ENCODE measurements around the gene SYNE2. TPM values are rescaled to one million over a fixed set of nuclear protein-coding genes. Genes with fewer than 3 reads are reported as not detected.

Gene SYNE2
- total RNA-seq, 1 experiment from 2014 or later: 94.2 TPM

- no peak for DNase-seq
- H3K4me1 ChIP-seq (replicated peaks; ENCODE audit: insufficient read depth): no peaks in the 10 kb centered on the region
- no TSS peak for BruUV-seq (replicated peaks)
- H3K4me3 ChIP-seq: no peak overlapping the region
- intact Hi-C loops (cut with micrococcal nuclease; ENCODE audit: unreplicated experiment): loop anchor here (5.0 kb wide), 2 partner anchors 151 to 196 kb away; no protein-coding TSS in a partner anchor
- H3K27me3 ChIP-seq (ENCODE audit: insufficient read depth, low read depth): no peaks in the 10 kb centered on the region
- CTCF ChIA-PET: no interaction called here
- H3F3A ChIP-seq (ENCODE audit: insufficient read depth, low read depth): no peaks in the 10 kb centered on the region
- TF ChIP-seq CTCF (conservative IDR thresholded peaks at IDR 0.05): no peak
- TF ChIP-seq EZH2 (IDR thresholded peaks at IDR 0.05; ENCODE audit: low read depth): no peak
- no peak overlapping the region for H3K4me2 ChIP-seq
- H4K20me1 ChIP-seq (ENCODE audit: insufficient read depth): no peaks in the 10 kb centered on the region; the same call in 1 of the 2 replicates
- H3K79me2 ChIP-seq (ENCODE audit: low read depth): no peaks in the 10 kb centered on the region
- H2AFZ ChIP-seq: no peak overlapping the region
- H3K27ac ChIP-seq: no peak overlapping the region
- POLR2A ChIA-PET (ENCODE audit: unreplicated experiment): no interaction called here
- H3K9me3 ChIP-seq (ENCODE audit: insufficient read depth, low read depth): no peaks in the 10 kb centered on the region
- H3K9me2 ChIP-seq (ENCODE audit: insufficient read depth): no peaks in the 10 kb centered on the region
- no peaks in the 10 kb centered on the region for H3K36me3 ChIP-seq (ENCODE audit: low read depth)
Measured at GRCh38 chr14:63992858-63993257, 140.1 kb downstream of the SYNE2 start.

GRCh38 chr14:63993992-63994391 lies 141.2 kb downstream of the SYNE2 start:
- TF ChIP-seq EZH2 (IDR thresholded peaks at IDR 0.05; ENCODE audit: low read depth) (no peak), CTCF (conservative IDR thresholded peaks at IDR 0.05) (peak; percentile 55; the same call in 1 of the 2 replicates)
- Histone ChIP-seq H3K9me2 (ENCODE audit: insufficient read depth) (no peaks in the 10 kb centered on the region), H3K4me3 (no peak overlapping the region), H3K27ac (no peak overlapping the region), H3K4me2 (no peak overlapping the region), H3K27me3 (ENCODE audit: insufficient read depth, low read depth) (no peaks in the 10 kb centered on the region), H3K9me3 (ENCODE audit: insufficient read depth, low read depth) (no peaks in the 10 kb centered on the region), H3F3A (ENCODE audit: insufficient read depth, low read depth) (no peaks in the 10 kb centered on the region), H2AFZ (no peak overlapping the region), H3K4me1 (replicated peaks; ENCODE audit: insufficient read depth) (no peaks in the 10 kb centered on the region), H4K20me1 (ENCODE audit: insufficient read depth) (no peaks in the 10 kb centered on the region; the same call in 1 of the 2 replicates), H3K79me2 (ENCODE audit: low read depth) (no peaks in the 10 kb centered on the region), H3K36me3 (ENCODE audit: low read depth) (no peaks in the 10 kb centered on the region)
- no peak for DNase-seq
- no TSS peak for BruUV-seq (replicated peaks)
- CTCF ChIA-PET: no interaction called here
- intact Hi-C loops (cut with micrococcal nuclease; ENCODE audit: unreplicated experiment): loop anchor here (5.0 kb wide), 2 partner anchors 152 to 197 kb away; no protein-coding TSS in a partner anchor
- POLR2A ChIA-PET (ENCODE audit: unreplicated experiment): no interaction called here

GRCh38 chr14:63995285-63995684 lies 142.5 kb downstream of the SYNE2 start:
- no TSS peak for BruUV-seq (replicated peaks)
- Histone ChIP-seq H2AFZ (no peak overlapping the region), H3F3A (ENCODE audit: insufficient read depth, low read depth) (no peaks in the 10 kb centered on the region), H3K79me2 (ENCODE audit: low read depth) (no peaks in the 10 kb centered on the region), H3K4me2 (no peak overlapping the region), H3K36me3 (ENCODE audit: low read depth) (no peaks in the 10 kb centered on the region), H3K27me3 (ENCODE audit: insufficient read depth, low read depth) (no peaks in the 10 kb centered on the region), H3K27ac (no peak overlapping the region), H3K4me1 (replicated peaks; ENCODE audit: insufficient read depth) (no peaks in the 10 kb centered on the region), H3K9me2 (ENCODE audit: insufficient read depth) (no peaks in the 10 kb centered on the region), H3K4me3 (no peak overlapping the region), H4K20me1 (ENCODE audit: insufficient read depth) (no peaks in the 10 kb centered on the region; the same call in 1 of the 2 replicates), H3K9me3 (ENCODE audit: insufficient read depth, low read depth) (no peaks in the 10 kb centered on the region)
- ChIA-PET POLR2A (ENCODE audit: unreplicated experiment) (no interaction called here), CTCF (interaction anchor here (0.5 kb wide), 1 partner anchor 88 kb away, joined by 5 read pairs; no protein-coding TSS in a partner anchor)
- intact Hi-C loops (cut with micrococcal nuclease; ENCODE audit: unreplicated experiment): no loop called here
- no peak for DNase-seq
- TF ChIP-seq EZH2 (IDR thresholded peaks at IDR 0.05; ENCODE audit: low read depth): no peak
- TF ChIP-seq CTCF (conservative IDR thresholded peaks at IDR 0.05): no peak

Measured in PC-9 (cell line).